HG03457 (cell line): ENCODE measurements around the gene NCSTN.

Source experiments
- ATAC-seq: cut with Tn5 transposase; IDR thresholded peaks from one replicate; pipeline ENCODE4 v1.9.1; 2021; ENCODE audit warnings: moderate number of reproducible peaks; ENCODE audit not compliant: unreplicated experiment

The NCSTN gene

GRCh38 chr1:160346958-160347357 is 3.8 kb downstream of the NCSTN start:
- no peak for ATAC-seq

GRCh38 chr1:160351629-160352028 is 8.4 kb downstream of the NCSTN start:
- no peak for ATAC-seq

- ATAC-seq = no peak
Observed at GRCh38 chr1:160352555-160352954, 9.4 kb downstream of the NCSTN start.

- ATAC-seq = no peak
Observed at GRCh38 chr1:160353223-160353622, 10.0 kb downstream of the NCSTN start.

GRCh38 chr1:160354388-160354985 is 11.3 kb downstream of the NCSTN start:
- no peak for ATAC-seq

- no peak for ATAC-seq
Observed at GRCh38 chr1:160357286-160358002, 14.3 kb downstream of the NCSTN start.

GRCh38 chr1:160358073-160358472 is 14.9 kb downstream of the NCSTN start:
- ATAC-seq = no peak

GRCh38 chr1:160359559-160360226 is 16.5 kb downstream of the NCSTN start:
- ATAC-seq = no peak

- no peak for ATAC-seq
Observed at GRCh38 chr1:160360227-160360695, 17.1 kb downstream of the NCSTN start.

GRCh38 chr1:160361199-160361598 is 18.0 kb downstream of the NCSTN start:
- no peak for ATAC-seq

- ATAC-seq = no peak
Observed at GRCh38 chr1:160361814-160362167, 18.6 kb downstream of the NCSTN start.

- ATAC-seq = no peak
Observed at GRCh38 chr1:160362168-160362957, 19.2 kb downstream of the NCSTN start.

- ATAC-seq = no peak
Observed at GRCh38 chr1:160363010-160363409, 19.8 kb downstream of the NCSTN start.

- ATAC-seq = no peak
Observed at GRCh38 chr1:160363951-160364735, 21.0 kb downstream of the NCSTN start.

- ATAC-seq = no peak
Observed at GRCh38 chr1:160365325-160365724, 22.1 kb downstream of the NCSTN start.

GRCh38 chr1:160366731-160367515 is 23.7 kb downstream of the NCSTN start, which contains the start of gene NHLH1:
NHLH1 (plus strand) TSS chr1:160367071; CDS start chr1:160370732, 3,661 bp downstream.
- ATAC-seq = no peak

GRCh38 chr1:160367516-160367900 is 24.3 kb downstream of the NCSTN start:
- no peak for ATAC-seq

- no peak for ATAC-seq
Observed at GRCh38 chr1:160367934-160368923, 25.0 kb downstream of the NCSTN start.
